Neural progenitor cell (in vitro differentiated cells): ENCODE data around the gene SYNDIG1L.

Experiments
- CTCF ChIP-seq: fragments of 200-600 bp; sonication (generic); IDR thresholded peaks from 2 replicates; pipeline ENCODE4 v1.5.1; 2017; ENCODE audit warnings: antibody characterized with exemption, mild to moderate bottlenecking
- EZH2 ChIP-seq: fragments of 200-600 bp; sonication (generic); IDR thresholded peaks from 2 replicates; pipeline ENCODE4 v1.6.1; 2017; ENCODE audit warnings: antibody characterized with exemption, mild to moderate bottlenecking, moderate library complexity
- EZH2phosphoT487 ChIP-seq: fragments of 200-600 bp; sonication (generic); IDR thresholded peaks from 2 replicates; pipeline ENCODE4 v1.6.1; 2017; ENCODE audit warnings: antibody characterized with exemption

- TF ChIP-seq CTCF, result no peak
- no peak for TF ChIP-seq EZH2
- no peak for TF ChIP-seq EZH2phosphoT487
Observed at GRCh38 chr14:74424606-74425005, 1.4 kb downstream of the SYNDIG1L start.
